HG03064 (cell line): ENCODE measurements around the gene NEURL1B.

Source experiments
- ATAC-seq: cut with Tn5 transposase; IDR thresholded peaks from one replicate; pipeline ENCODE4 v1.9.1; 2021; ENCODE audit warnings: low read depth; ENCODE audit not compliant: unreplicated experiment

The NEURL1B gene

GRCh38 chr5:172727551-172727950 is 86.5 kb downstream of the NEURL1B start:
- no peak for ATAC-seq

- no peak for ATAC-seq
These were observed 87.6 kb downstream of the NEURL1B start for GRCh38 chr5:172728481-172729241.

- no peak for ATAC-seq
These were observed 88.5 kb downstream of the NEURL1B start for GRCh38 chr5:172729588-172729987.

- ATAC-seq, result no peak
These were observed 89.2 kb downstream of the NEURL1B start for GRCh38 chr5:172730222-172730621.

GRCh38 chr5:172730981-172731679 is 90.1 kb downstream of the NEURL1B start:
- ATAC-seq, result no peak

- ATAC-seq, result no peak
These were observed 90.6 kb downstream of the NEURL1B start for GRCh38 chr5:172731680-172732074.

GRCh38 chr5:172732201-172732865 is 91.3 kb downstream of the NEURL1B start:
- ATAC-seq, result no peak

GRCh38 chr5:172733131-172733973 is 92.3 kb downstream of the NEURL1B start:
- ATAC-seq, result no peak

GRCh38 chr5:172733974-172734346 is 92.9 kb downstream of the NEURL1B start:
- ATAC-seq, result no peak

- no peak for ATAC-seq
These were observed 94.2 kb downstream of the NEURL1B start for GRCh38 chr5:172735141-172735831.

GRCh38 chr5:172736508-172737135 is 95.6 kb downstream of the NEURL1B start:
- ATAC-seq, result no peak

- ATAC-seq, result no peak
These were observed 98.3 kb downstream of the NEURL1B start for GRCh38 chr5:172739375-172739774.

GRCh38 chr5:172740428-172741205 is 99.6 kb downstream of the NEURL1B start:
- ATAC-seq, result no peak
